Measurements from ENCODE around the gene ANO7. TPM values are rescaled to one million over a fixed set of nuclear protein-coding genes. Genes with fewer than 3 reads are reported as not detected.

ANO7 gene
- total RNA-seq, 1 experiment from 2014 or later, result 0.84 TPM

- TF ChIP-seq RAD21 (IDR thresholded peaks at IDR 0.05; ENCODE audit: low read depth) (no peak), CEBPB (IDR thresholded peaks at IDR 0.05; ENCODE audit: low read depth) (no peak), ZFX (IDR thresholded peaks at IDR 0.05) (no peak), TCF7L2 (IDR thresholded peaks at IDR 0.05; ENCODE audit: borderline replicate concordance, extremely low read depth, insufficient read depth, insufficient read length) (no peak), ELF1 (IDR thresholded peaks at IDR 0.05; ENCODE audit: borderline replicate concordance, low read depth) (no peak), EZH2 (IDR thresholded peaks at IDR 0.05) (no peak), CBX3 (IDR thresholded peaks at IDR 0.05; ENCODE audit: low read depth) (no peak), SRF (IDR thresholded peaks at IDR 0.05; ENCODE audit: low read depth) (no peak), JUND (IDR thresholded peaks at IDR 0.05) (no peak), ZNF274 (IDR thresholded peaks at IDR 0.05; ENCODE audit: low read depth, low read length) (no peak), ZBTB33 (IDR thresholded peaks at IDR 0.05; ENCODE audit: extremely low read depth, insufficient replicate concordance, low read length) (no peak)
- Histone ChIP-seq H3K27ac (ENCODE audit: low read depth, low read length) (no peak overlapping the region), H3K27me3 (ENCODE audit: insufficient read depth, low read length) (no peaks in the 10 kb centered on the region), H3K79me2 (ENCODE audit: insufficient read depth, low read length) (no peaks in the 10 kb centered on the region), H2AFZ (ENCODE audit: low read depth, low read length, poor library complexity, severe bottlenecking) (no peak overlapping the region), H3K4me1 (ENCODE audit: control insufficient read depth in 1 of 2, insufficient read depth in 2 of 2, low read length in 2 of 2) (peaks cover 6 to 11% of the 10 kb centered on the region in 2 experiments; a peak in 3 of 4 replicates), H3K4me3 (replicated peaks in 1 of 2; ENCODE audit: low read depth in 1 of 2, low read length in 2 of 2) (no peak overlapping the region), H3K4me2 (ENCODE audit: low read length) (no peak overlapping the region), H4K20me1 (ENCODE audit: insufficient read depth) (no peaks in the 10 kb centered on the region), H3K36me3 (ENCODE audit: control insufficient read depth in 1 of 2, insufficient read depth in 2 of 2, low read length in 2 of 2) (peaks cover 30 to 34% of the 10 kb centered on the region in 2 experiments), H3K9me2 (ENCODE audit: insufficient read depth) (no peaks in the 10 kb centered on the region), H3K9ac (ENCODE audit: low read length) (no peak overlapping the region), H3K9me3 (ENCODE audit: control insufficient read depth in 1 of 2, insufficient read depth in 1 of 2, low read depth in 1 of 2, low read length in 2 of 2) (no peaks in the 10 kb centered on the region)
- no peak for ATAC-seq
- BruUV-seq (replicated peaks), result no TSS peak
- intact Hi-C loops (cut with micrococcal nuclease), result no loop called here
- ChIA-PET POLR2A (no interaction called here), CTCF (interaction anchor here (1.3 kb wide), 1 partner anchor 375 kb away, joined by 3 read pairs; no protein-coding TSS in a partner anchor), RAD21 (ENCODE audit: low non-redundant PET in 1 of 2, low total read pairs in 2 of 2, uncharacterized antibody in 2 of 2, unreplicated experiment in 2 of 2) (no interaction called here)
- DNase-seq (ENCODE audit: low read depth, low spot score), result no peak
Measured at GRCh38 chr2:241225983-241226382, 37.5 kb downstream of the ANO7 start.
